ENCODE measurements around the gene CRIM1.

The CRIM1 gene

DNA sequence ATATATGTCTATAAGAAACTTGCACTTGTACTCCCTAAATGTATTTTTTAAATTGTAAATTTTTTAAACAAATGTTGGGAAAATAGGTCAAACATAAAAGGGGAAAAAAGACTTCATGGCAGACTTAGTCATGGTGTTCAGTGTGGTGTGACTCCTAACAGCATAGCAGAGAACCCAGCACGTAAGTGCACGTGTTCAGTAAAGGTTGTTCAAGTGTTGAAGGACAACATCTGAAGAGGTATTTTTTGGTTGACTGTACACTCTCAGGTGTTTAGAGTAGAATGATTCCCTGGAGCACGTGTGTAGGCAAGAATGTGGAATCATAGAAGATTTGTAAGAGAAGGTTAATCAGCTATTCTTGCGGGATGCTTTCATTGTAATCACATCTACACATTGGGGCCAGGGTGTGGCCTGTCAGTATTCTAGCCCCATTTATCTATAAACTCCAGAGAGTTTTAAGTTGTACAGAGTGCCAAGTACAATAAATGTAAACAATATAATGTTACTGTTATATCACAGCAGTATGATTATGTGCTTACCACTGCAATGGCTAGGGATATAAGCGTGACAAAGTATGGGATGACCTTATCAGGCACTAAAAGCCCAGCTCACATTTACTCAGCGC, 106.8 kb downstream of the CRIM1 start:
- no peak for DNase-seq

DNA sequence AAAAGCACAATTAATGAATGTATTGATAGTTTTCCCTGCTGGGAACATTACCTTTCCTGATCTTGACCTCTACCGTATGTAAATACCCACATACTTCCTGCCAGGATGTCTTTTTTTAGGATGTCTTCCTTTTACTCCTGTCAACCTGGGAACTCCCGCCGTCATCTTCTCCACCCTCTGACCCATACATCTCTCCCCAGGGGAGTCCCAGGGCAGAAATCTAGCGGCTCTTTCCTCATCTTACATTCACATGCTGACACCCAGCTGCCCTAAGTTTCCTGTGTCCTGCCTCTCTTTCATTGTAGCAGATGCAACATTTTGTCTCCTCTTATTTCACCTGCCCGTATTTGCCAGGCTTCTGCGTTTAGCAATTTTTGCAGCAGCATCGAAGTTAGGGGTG, 107.8 kb downstream of the CRIM1 start:
- no peak for DNase-seq

DNA sequence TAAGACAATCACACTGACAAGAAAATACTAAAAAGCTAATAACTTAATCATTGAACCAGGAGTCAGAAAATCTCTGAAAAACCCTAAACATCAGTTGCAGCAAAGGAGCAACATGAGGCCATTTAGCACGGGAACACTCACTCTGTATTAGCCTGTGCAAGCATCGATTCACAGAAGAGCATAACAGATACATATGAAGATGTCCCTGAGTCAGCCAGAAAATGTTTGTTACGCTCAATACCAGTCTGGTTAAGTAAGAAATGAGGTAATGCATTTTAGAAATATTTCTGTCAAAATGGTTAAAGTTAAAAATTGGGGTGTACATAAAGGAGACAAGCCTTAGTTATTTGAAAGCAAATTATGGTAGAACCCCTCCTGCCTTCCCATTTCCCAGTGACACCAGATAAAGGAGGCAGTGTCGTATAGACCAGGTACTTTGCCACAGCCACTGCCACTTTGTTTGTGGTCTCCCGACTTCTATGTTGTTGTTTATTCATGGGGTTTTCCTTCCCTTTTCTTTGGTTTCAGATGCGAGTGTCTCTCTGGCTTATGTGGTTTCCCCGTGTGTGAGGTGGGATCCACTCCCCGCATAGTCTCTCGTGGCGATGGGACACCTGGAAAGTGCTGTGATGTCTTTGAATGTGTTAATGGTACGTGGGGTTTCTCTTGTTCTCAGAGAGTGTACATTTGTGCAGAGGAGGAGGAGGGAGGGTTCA, 108.6 kb downstream of the CRIM1 start:
- DNase-seq = no peak

DNA sequence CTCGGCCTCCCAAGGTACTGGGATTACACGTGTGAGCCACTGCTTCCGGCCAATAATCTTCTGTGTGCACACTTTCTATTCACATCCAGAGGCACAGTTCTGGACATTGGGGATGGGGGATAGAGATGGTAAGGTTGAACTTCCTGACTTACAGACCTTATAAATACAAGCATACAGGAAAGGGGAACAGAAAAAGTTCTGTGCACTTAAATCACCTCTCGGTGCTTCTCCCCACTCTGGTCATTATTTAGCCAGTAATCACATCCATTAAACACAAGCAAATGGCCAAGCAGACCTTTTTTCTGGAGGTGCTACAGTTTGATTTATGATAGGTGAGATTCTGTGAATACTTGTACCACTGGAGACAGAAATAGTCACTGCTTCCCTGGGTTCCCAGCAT, 110.6 kb downstream of the CRIM1 start:
- no peak for DNase-seq

DNA sequence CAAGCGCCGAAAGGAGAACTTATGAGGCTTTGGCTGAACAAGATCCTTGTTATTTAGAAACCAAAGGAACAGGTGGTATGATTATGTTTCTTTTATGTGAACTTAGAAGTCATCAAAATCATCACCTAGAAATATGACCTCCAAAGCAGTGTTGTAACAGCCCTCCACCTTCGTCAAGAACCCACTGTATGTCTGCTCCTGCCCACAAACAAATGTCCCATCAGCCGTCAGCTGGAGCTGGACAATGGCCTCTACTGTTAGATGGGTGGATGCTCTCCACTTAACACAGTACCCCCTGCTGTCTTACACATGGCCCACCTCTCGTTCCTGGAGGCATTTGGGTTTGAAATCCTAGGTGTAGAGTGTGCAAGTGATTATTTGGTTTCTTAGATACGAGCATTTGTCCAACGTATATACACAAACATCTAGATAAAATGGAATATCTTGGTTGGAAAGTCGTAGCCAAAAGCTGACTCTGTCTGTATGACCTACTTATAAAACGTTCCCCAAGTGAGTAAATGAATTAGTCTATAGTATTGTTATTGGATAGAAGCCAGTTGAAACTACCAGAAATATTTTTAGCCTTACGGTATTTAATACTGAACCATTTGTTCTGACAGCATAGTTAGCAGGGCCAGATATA, 113.0 kb downstream of the CRIM1 start:
- DNase-seq = peak; percentile 30

DNA sequence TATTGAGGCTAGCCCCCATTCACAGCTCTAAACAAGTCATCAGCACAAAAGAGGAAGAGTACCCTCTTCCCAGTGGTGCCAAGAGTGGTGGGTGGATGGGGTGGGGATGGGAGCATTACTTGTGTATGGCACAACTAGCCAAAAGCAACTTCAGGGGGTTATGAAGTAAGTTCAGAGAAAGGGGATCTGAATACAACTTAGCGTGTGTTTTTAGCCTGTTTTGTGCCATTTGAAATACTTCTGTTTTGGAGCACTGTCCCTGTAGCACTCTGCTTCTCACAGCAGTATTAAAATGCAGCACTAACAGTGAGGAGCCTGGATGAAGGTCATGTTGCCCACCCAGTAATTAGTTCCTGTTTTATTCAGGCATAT, 113.5 kb downstream of the CRIM1 start:
- no peak for DNase-seq

DNA sequence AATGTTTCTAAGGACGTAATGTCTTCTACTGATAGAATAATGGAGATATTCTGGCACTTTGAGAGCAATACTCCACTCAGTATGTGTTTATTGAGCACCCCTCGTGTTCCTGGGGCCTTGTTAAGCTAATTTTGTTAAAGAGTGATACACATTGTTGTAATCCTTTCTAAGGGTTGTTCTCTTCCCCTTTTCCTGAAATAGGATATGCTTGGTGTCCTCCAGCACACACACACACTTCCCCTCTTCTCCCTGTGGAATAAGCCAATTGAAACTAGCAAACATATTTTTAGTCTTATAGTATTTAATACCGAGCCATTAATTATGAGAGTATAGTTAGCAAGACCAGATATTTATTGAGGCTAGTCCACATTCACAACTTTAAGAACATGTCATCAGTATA, 114.1 kb downstream of the CRIM1 start:
- no peak for DNase-seq

DNA sequence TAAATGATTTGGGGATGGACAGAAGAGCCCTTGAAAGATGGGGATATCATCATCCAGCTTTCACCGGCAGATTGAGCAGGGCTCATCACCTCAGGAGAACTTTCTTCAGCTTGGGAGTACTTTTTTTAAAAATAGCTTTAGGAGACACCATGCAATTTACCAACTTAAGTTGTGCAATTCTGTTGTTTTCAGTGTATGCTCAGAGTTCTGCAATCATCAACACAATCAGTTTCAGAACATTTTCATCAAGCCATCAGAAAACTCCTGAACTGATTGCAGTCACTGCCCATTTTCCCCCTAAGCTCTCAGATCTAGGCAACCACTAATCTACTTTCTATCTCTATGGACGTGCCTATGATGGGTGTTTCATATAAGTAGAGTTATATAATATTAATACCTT, 117.7 kb downstream of the CRIM1 start:
- DNase-seq = no peak

DNA sequence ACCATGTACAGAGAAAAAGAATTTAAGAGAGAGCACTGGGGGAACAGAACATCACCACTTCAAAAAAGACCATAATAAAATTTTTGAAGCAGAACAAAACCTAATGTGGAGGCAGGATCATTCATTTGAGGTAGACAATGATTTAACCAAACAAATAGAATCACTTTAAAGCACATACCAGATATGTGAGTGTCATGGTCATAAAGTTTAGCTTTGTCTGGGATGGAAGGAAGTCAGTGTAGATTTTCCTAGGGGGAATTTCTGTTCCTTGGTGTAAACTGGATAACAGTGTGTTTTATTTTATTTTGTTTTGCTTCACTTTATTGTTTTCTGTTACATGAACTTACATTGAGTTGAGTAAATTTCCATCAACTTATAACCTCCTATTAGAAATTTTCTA, 120.8 kb downstream of the CRIM1 start:
- DNase-seq = no peak

DNA sequence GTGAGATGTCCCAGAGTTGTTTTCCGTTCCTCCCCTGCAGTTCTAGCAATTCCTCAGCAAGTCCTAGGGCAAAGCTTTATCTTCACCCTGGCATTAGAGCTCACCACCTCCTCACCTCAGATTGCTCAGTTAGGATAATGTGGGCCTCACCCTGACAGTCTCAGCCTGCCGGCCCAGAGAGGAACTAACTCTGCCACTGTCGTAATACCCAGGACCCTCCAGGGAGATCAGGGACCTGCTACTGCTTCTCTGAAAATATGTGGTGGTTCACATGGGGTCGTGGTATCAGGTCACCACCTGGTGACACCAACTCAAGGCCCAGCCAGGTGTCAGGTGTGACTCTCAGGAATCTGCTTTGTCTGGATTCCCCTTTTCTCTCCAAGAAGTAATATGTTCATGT, 121.7 kb downstream of the CRIM1 start:
- no peak for DNase-seq

DNA sequence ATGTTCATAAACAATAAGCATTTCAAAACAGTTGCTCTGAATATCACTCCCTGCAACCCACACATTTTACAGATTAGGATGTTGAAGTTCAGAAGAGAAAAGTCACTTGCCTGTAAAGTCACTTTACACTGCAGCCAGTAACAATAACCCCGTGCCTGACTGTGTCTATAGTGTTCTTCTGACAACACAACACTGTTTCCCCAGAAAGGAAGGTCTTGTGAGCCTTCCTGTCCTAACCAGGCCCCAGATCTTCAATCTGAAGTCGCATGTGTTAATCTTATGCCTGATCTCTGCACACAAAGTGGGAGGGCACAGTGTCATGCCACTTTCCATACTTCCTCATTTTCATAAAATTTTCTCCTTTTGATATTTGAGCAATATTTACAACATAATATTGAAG, 122.2 kb downstream of the CRIM1 start:
- DNase-seq = no peak

DNA sequence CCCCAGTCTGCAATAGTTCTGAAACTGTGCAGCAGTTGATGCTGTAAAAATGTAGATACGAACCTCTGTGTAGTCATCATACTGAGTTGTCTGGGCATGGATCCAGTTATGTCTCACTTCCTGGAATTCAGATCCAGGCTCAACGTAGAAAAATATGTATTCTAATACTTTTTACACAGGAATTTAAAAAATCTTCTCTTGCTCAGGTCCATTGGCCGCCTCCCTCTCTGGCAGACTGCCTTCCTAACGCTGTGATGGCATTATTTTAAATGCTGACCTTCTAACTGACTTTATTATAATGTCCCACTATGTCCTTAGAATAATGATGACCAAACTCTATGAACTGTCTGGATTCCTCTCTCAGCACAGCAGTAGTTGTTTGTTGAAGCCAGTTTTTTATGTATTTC, 122.8 kb downstream of the CRIM1 start:
- no peak for DNase-seq

DNA sequence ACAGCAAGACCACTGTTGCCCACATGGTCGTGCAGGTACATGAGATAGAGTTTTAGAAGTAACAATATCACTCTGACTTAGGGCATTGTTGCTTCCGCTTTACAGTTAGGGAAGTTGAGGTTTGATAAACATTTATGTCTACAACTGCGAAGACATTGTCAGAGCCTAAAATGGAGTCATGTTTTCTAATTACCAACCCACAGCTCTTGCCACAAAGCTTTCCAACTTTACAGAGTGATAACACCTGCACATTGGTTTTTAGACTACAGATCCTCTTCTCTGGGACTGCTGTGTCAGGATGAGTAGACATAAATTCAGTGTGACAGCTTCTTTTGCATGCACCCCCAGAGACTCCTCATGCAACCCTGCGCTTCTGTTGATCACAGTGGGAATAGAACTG, 123.4 kb downstream of the CRIM1 start:
- DNase-seq = no peak

DNA sequence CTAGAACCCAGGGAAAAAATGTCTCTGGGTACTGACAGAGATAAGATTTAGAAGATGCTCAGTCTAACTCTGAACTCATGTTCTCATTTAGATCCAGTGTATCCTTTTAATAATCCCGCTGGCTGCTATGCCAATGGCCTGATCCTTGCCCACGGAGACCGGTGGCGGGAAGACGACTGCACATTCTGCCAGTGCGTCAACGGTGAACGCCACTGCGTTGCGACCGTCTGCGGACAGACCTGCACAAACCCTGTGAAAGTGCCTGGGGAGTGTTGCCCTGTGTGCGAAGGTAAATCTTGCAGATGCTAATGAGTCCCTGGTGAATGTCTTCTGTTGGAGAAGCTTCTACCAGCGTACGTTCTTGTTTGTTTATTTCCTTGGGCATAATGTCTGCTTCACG, 123.8 kb downstream of the CRIM1 start:
- no peak for DNase-seq

DNA sequence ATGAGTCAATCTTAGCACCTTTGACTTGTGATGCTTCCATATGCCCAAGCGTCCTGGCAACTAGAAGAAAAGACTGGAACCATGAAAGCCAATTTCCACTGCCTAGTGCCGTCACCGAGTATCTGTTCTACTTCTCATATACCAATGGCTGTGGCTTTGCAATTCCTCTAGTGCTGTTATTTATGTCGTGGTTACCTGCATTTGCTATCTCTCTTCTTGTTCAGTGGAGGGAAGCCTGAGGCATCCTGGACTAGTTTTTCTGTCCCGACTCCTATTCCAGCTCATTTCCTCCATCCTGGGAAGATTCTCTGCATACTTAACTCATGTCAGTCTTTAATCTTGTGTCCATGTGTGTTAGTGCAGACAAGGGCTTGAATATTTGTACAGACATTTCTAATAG, 124.5 kb downstream of the CRIM1 start:
- DNase-seq = no peak

DNA sequence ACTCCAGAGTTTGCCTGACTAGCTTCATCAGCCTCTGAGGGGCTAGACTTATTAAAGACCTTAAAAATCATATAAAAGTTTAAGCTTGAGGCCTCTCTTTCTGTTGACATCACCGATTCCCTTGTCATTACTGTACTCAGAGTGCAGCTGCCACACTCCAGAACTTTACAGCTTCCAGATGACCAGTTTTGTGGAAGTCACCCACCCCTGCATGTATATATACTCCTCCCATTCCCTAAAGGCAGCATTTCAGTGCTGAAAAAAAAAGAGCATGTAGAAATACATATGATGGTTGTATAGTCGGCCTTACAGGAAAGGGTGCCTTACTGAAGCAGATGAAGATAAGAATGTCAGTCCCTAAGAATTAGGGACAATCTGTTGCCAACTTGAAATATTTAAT, 125.1 kb downstream of the CRIM1 start:
- peak; percentile 31 for DNase-seq

DNA sequence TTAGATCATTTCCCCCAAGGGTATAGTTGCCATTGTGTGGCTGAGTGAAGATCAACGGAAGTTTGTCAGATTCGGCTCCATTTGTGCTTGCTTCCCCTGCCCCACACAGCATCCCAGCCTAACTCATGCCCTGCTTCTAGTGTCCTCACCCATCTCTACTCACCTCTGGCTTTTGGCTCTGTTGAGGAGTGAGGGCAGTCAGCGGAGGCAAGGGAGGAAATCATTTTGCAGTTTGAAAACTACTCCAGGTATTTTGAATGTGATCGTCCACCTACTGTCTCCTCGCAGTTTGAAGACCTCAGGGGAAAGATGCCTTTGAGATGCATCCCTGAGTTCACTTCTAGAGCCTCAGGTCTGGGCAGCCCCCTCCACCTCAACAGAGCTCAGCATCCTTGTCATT, 126.1 kb downstream of the CRIM1 start:
- DNase-seq = no peak

DNA sequence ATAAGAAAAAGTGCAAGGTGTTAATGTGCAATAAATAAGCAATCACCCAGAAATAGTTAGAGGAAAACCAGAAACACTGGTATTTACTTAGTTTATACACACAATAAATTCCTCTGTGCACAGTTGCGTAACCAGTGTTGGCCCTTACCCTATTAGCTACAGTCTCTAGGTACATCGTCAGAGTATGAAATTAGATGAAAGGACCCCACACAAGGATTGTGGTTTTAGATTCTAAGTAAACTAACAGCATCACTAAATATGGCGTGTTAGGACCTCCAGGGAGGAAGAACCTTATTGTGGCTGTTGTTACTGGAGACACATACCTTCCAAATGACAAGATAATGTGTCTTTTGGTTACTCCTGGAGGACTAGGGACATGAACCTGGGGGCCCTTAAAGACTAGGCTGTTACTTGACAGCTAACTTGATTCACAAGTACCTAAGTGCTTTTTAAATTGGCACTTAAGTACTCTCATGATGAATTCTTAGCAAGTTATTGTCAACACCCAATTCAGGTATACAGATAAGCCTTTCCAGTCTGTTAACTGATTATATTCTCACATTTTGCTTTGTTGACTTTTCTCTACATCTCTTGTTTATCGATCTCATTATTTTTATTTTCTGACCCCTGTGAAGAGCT, 127.1 kb downstream of the CRIM1 start:
- DNase-seq = no peak

DNA sequence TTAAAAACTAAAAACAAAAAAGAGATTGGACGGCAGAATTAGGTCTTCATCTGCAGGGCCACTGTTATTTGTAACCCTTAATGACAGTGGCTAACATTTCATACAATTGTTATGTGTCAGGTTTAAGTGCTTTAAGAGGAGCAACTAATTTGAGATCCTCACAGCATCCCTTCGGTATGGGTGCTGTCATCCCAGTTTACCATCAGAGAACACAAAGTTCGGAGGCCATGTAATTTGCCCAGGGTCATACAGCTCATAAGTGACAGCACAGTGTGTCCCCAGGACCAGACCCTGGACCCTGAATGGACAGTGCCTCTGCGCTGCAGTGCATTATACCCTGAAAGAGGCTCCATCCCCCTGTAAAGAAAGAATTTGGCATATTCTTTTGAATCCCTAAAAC, 127.7 kb downstream of the CRIM1 start:
- DNase-seq = no peak

DNA sequence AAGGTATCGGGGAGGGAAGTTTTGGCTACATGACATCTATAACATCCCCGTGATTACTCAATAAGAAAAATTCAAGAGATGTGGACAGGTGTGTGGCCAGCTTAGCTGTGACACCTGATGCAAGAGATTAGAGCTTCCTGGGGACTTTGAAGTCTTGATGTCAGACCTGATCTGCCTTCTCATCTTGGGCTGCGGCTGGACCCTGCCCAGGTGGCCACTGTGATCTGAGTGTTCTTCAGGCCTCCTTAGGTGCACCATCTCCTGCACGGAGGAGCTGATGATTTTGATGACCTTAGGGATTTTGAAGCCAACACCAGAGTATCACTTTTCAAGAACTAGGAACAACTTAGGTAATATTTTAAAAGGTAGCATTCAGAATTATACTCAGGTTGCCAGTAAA, 128.9 kb downstream of the CRIM1 start:
- DNase-seq = no peak

DNA sequence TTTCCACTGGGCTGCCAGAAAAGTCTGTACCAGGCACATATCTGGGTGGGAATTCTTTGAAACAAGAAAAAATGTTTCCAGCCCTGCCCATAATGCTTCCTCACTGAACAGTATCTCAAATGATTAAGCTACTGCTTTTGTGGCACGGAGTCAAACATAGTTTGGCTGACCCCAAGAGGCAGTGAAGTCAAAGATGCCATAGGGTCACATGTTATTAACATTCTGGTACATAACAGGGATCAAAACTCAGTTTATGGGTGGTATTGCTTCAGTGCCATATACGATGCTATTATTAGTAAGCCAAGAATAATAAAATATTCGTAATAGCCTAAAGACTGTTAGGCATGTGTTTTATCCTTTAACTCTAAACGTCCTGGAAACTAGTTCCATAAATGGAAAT, 129.9 kb downstream of the CRIM1 start:
- DNase-seq = no peak

DNA sequence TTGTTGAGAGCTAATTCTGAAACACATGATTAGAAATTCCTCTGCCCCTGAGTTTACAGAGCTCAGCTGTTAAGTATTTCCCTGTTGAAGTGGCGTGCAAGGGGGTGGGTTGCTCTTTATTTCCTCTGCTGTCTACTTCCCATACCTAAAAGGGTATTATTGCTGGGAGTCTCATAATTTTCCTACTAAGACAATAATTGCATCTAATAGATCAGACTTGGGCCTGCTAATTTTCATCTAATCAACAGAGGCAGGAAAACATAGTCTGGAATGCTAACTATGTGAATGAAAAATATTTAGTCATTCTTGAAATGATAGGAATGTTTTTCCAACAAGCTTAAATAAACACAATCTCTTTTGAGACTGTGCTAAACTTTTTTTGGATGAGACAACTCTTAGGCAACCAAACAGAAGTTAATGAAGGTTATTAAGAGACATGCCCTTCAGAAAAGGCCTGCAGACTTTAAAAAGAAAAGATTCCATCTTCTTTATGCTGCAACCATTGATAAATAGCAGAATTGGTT, 131.0 kb downstream of the CRIM1 start:
- DNase-seq = no peak

DNA sequence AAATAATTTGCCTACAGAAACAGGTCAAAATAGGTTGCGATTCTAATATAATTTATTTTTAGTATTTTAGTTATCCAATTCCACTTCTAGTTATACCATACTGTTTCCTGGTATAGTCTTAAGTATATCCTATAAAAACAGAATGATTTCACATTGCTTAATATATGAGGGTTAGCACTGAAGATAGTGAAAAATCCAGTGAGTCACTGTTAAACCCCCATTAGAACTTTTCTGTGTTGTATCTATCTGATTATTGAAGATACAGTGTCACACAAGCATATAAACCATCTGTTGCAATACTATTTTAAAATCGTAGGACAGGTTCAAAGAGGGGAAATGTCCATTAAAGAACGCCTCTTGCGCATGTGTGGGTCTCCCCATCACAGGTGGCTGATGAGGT, 132.4 kb downstream of the CRIM1 start:
- DNase-seq = no peak

DNA sequence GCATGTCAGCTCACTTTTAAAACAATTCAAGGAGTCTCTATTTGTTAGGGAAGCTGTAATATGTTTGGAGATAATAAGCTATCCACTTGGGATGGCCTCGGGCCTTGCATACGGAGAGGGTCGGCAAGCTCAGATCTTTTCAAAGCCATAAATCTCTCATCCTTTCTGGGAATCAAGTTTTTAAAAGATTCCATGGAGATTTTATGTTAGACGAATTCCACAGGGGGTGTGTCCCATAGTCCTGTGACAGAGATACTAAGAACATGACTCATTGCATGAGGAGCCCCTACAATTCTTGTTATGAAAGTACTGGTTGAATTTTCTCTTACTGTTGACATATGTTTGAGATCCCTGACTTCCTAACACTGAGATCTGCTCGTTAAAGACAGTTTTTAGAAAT, 133.7 kb downstream of the CRIM1 start:
- DNase-seq = no peak
